K562 (cell line): Measurements from ENCODE around the gene LRRC25. TPM values are rescaled to one million over a fixed set of nuclear protein-coding genes. Genes with fewer than 3 reads are reported as not detected.
A peak's percentile ranks its signal among the peaks of the same experiment; 100 is the strongest.

Experiments used
- BRCA1 ChIP-seq, 2 experiments: fragments of 450-650 bp in 1 of 2; sonication (generic) in 1 of 2; formaldehyde crosslinking in 1 of 2; IDR thresholded peaks; 2 replicates each; pipeline versions ENCODE4 v1.5.0 to v1.6.1; 2017 to 2020; ENCODE audit warnings: mild to moderate bottlenecking in 1 of 2, missing genetic modification reagents in 1 of 2
- CAMTA2 ChIP-seq: fragments of 250-450 bp; sonication (Bioruptor Pico); conservative IDR thresholded peaks from 2 replicates; pipeline ENCODE4 v1.5.1; 2022
- DNMT1 ChIP-seq: fragments of 450-650 bp; IDR thresholded peaks from 2 replicates; pipeline ENCODE4 v1.6.1; 2016; ENCODE audit warnings: antibody characterized with exemption, mild to moderate bottlenecking
- ETV5 ChIP-seq: sonication (generic); formaldehyde crosslinking; IDR thresholded peaks from 2 replicates; pipeline ENCODE4 v1.4.0; 2020; ENCODE audit warnings: low read depth, mild to moderate bottlenecking, missing genetic modification reagents
- HDAC3 ChIP-seq: fragments of 450-650 bp; IDR thresholded peaks from 2 replicates; pipeline ENCODE4 v1.6.1; 2018; ENCODE audit warnings: borderline replicate concordance, mild to moderate bottlenecking, moderate library complexity; ENCODE audit not compliant: partially characterized antibody
- HDAC8 ChIP-seq: fragments of 450-650 bp; IDR thresholded peaks from 2 replicates; pipeline ENCODE4 v1.6.1; 2016; ENCODE audit warnings: mild to moderate bottlenecking, missing genetic modification characterization, moderate library complexity, missing compliant biosample characterization
- MTA3 ChIP-seq: fragments of 450-650 bp; formaldehyde crosslinking; IDR thresholded peaks from 2 replicates; pipeline ENCODE4 v1.6.1; 2017; ENCODE audit warnings: mild to moderate bottlenecking, borderline replicate concordance
- NCOR1 ChIP-seq: fragments of 450-650 bp; IDR thresholded peaks from 2 replicates; pipeline ENCODE4 v1.6.1; 2016; ENCODE audit warnings: mild to moderate bottlenecking, moderate library complexity
- PRMT5 ChIP-seq: sonication (generic); formaldehyde crosslinking; IDR thresholded peaks from 2 replicates; pipeline ENCODE4 v1.5.0; 2020; ENCODE audit warnings: missing genetic modification reagents
- SAFB ChIP-seq: fragments of 200-400 bp; formaldehyde crosslinking; IDR thresholded peaks from 2 replicates; pipeline ENCODE4 v1.6.1; 2017; ENCODE audit warnings: low read depth, low read length, borderline replicate concordance
- SPI1 ChIP-seq: IDR thresholded peaks from 2 replicates; pipeline ENCODE4 v1.6.1; 2011; ENCODE audit warnings: low read depth, low read length, control low read depth, borderline replicate concordance
- SRSF3 ChIP-seq: fragments of 200-400 bp; formaldehyde crosslinking; IDR thresholded peaks from 2 replicates; pipeline ENCODE4 v1.6.1; 2016; ENCODE audit warnings: mild to moderate bottlenecking, low read length, moderate library complexity; ENCODE audit not compliant: insufficient read depth
- WHSC1 ChIP-seq: IDR thresholded peaks from one replicate; pipeline ENCODE4 v1.6.1; 2012; ENCODE audit warnings: low read length, control low read depth, inconsistent platforms
- ZNF584 ChIP-seq: fragments of 200-800 bp; sonication (Bioruptor generic); IDR thresholded peaks from 2 replicates; pipeline ENCODE4 v1.6.1; 2016; ENCODE audit warnings: low read depth, mild to moderate bottlenecking, missing genetic modification characterization, missing compliant biosample characterization
- ZNF589 ChIP-seq: fragments of 200-800 bp; sonication (Bioruptor generic); IDR thresholded peaks from 2 replicates; pipeline ENCODE4 v1.6.1; 2016; ENCODE audit warnings: low read depth, missing genetic modification characterization, missing compliant biosample characterization
- ZNF76 ChIP-seq: fragments of 250-450 bp; sonication (Bioruptor Pico); IDR thresholded peaks from 2 replicates; pipeline ENCODE4 v1.4.0; 2020; ENCODE audit warnings: mild to moderate bottlenecking, moderate library complexity, borderline replicate concordance
- polyA plus RNA-seq, 8 experiments: library from polyadenylated mRNA; depleted of rRNA in 4 of 8; stranded (reverse) in 5 of 8; unstranded in 3 of 8; fragments of >200 nt; fragmentation: Nextera tagmentation in 2 of 8; fragmentation: Illumina TruSeq in 1 of 8; extraction: Ambion mirVana in 2 of 8; extraction: Trizol in 1 of 8; gene quantifications; 2 replicates each; pipeline versions ENCODE4 v1.2.1 to v1.2.3, GENCODE V29; 2011 to 2014; ENCODE audit warnings: inconsistent platforms in 1 of 8, missing spikeins in 1 of 8
- total RNA-seq, 7 experiments: library from RNA; depleted of rRNA in 6 of 7; stranded (reverse); fragments of >200 nt in 6 of 7; fragmentation: Illumina TruSeq in 2 of 7; extraction: Trizol in 2 of 7; gene quantifications; 2 replicates each; pipeline versions ENCODE4 v1.2.1 to v1.2.3, GENCODE V29; 2011 to 2021; ENCODE audit warnings: low replicate concordance in 1 of 7
- TF ChIP-seq, protein P1 (sequence below): sonication (generic); formaldehyde crosslinking; IDR thresholded peaks from 2 replicates; pipeline ENCODE4 v1.8.0; 2022; ENCODE audit warnings: missing genetic modification reagents, mild to moderate bottlenecking, borderline replicate concordance
- TF ChIP-seq, protein P2 (sequence below): fragments of 450-650 bp; IDR thresholded peaks from 2 replicates; pipeline ENCODE4 v1.6.1; 2016; ENCODE audit warnings: low read depth

The LRRC25 gene
- total and polyA plus RNA-seq, 9 of the 15 experiments (the other 6 are each of a cell fraction or from before 2014, with no cell fraction given): 0.07 to 0.36 (median 0.10) TPM; not detected in 3

DNA sequence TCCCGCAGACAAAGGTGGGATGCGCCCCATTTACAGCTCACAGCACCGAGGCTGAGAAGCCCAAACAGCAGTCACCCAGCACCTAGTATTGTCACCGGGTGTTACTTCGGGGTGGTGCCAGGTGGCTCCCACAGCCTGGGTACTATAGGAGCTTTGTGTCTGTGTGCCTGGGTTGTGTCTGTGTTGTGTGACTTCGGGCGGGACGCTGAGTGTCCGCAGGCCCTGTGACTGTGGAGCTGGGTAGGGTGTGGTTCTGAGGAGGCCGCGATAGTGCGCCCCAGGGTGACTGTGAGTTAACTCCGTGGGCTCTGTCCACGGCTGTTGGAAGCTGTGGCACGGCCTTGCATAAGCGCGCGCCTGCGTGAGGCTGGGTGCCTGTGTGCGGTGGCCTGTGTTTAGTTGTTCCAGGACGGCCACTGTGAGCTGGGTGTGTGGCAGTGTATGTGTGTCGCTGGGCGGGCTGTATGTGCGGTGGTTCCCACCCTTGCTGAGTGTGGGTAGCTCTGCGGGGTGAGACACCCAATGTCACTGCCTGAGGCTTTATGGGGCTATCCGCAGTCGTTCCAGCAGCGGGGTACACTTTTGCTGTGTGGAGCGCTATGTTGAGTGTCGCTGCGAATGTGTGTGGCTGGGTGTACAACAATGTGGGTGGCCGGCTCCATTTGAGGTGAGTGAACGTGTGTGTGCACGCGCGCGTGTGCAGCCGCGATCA, 21.2 kb upstream of the LRRC25 start (continued):
- TF ChIP-seq SAFB (peak; percentile 87; the same call in 1 of the 2 replicates), HDAC8 (tag) (no peak), BRCA1 (IDR thresholded peaks at IDR 0.05) (no peak), BRCA1 (CRISPR knock-in tag; IDR thresholded peaks at IDR 0.05) (no peak), ZNF589 (CRISPR knock-in tag) (0 out of 2 replicates have a peak, but pooled peaks have one; percentile 13), ETV5 (CRISPR knock-in tag) (no peak), DNMT1 (no peak), NCOR1 (no peak), WHSC1 (no peak), ZNF584 (CRISPR knock-in tag) (peak; percentile 10; the same call in 1 of the 2 replicates), CAMTA2 (CRISPR knock-in tag) (no peak), PRMT5 (CRISPR knock-in tag) (no peak), MTA3 (peak; percentile 91), HDAC3 (no peak), ZNF76 (CRISPR knock-in tag) (no peak), SPI1 (no peak), SRSF3 (no peak)
- TF ChIP-seq, protein P1, sequence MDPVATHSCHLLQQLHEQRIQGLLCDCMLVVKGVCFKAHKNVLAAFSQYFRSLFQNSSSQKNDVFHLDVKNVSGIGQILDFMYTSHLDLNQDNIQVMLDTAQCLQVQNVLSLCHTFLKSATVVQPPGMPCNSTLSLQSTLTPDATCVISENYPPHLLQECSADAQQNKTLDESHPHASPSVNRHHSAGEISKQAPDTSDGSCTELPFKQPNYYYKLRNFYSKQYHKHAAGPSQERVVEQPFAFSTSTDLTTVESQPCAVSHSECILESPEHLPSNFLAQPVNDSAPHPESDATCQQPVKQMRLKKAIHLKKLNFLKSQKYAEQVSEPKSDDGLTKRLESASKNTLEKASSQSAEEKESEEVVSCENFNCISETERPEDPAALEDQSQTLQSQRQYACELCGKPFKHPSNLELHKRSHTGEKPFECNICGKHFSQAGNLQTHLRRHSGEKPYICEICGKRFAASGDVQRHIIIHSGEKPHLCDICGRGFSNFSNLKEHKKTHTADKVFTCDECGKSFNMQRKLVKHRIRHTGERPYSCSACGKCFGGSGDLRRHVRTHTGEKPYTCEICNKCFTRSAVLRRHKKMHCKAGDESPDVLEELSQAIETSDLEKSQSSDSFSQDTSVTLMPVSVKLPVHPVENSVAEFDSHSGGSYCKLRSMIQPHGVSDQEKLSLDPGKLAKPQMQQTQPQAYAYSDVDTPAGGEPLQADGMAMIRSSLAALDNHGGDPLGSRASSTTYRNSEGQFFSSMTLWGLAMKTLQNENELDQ: no peak
- TF ChIP-seq, protein P2, sequence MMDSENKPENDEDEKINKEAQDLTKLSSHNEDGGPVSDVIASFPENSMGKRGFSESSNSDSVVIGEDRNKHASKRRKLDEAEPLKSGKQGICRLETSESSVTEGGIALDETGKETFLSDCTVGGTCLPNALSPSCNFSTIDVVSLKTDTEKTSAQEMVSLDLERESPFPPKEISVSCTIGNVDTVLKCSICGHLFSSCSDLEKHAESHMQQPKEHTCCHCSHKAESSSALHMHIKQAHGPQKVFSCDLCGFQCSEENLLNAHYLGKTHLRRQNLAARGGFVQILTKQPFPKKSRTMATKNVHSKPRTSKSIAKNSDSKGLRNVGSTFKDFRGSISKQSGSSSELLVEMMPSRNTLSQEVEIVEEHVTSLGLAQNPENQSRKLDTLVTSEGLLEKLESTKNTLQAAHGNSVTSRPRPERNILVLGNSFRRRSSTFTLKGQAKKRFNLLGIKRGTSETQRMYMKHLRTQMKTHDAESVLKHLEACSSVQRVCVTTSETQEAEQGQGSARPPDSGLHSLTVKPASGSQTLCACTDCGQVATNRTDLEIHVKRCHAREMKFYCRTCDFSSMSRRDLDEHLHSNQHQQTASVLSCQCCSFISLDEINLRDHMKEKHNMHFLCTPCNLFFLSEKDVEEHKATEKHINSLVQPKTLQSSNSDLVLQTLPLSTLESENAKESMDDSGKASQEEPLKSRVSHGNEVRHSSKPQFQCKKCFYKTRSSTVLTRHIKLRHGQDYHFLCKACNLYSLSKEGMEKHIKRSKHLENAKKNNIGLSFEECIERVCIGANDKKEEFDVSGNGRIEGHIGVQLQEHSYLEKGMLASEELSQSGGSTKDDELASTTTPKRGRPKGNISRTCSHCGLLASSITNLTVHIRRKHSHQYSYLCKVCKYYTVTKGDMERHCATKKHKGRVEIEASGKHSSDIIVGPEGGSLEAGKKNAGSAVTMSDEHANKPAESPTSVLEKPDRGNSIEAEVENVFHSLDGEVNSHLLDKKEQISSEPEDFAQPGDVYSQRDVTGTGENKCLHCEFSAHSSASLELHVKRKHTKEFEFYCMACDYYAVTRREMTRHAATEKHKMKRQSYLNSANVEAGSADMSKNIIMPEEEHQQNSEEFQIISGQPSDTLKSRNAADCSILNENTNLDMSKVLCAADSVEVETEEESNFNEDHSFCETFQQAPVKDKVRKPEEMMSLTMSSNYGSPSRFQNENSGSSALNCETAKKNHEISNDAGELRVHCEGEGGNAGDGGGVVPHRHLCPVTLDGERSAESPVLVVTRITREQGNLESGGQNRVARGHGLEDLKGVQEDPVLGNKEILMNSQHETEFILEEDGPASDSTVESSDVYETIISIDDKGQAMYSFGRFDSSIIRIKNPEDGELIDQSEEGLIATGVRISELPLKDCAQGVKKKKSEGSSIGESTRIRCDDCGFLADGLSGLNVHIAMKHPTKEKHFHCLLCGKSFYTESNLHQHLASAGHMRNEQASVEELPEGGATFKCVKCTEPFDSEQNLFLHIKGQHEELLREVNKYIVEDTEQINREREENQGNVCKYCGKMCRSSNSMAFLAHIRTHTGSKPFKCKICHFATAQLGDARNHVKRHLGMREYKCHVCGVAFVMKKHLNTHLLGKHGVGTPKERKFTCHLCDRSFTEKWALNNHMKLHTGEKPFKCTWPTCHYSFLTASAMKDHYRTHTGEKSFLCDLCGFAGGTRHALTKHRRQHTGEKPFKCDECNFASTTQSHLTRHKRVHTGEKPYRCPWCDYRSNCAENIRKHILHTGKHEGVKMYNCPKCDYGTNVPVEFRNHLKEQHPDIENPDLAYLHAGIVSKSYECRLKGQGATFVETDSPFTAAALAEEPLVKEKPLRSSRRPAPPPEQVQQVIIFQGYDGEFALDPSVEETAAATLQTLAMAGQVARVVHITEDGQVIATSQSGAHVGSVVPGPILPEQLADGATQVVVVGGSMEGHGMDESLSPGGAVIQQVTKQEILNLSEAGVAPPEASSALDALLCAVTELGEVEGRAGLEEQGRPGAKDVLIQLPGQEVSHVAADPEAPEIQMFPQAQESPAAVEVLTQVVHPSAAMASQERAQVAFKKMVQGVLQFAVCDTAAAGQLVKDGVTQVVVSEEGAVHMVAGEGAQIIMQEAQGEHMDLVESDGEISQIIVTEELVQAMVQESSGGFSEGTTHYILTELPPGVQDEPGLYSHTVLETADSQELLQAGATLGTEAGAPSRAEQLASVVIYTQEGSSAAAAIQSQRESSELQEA: no peak
